HG02763 (cell line): Measurements from ENCODE around the gene MOV10L1.

Experiments
- ATAC-seq: cut with Tn5 transposase; IDR thresholded peaks from one replicate; pipeline ENCODE4 v1.9.1; 2021; ENCODE audit warnings: mild to moderate bottlenecking, moderate library complexity; ENCODE audit not compliant: unreplicated experiment

Gene MOV10L1

DNA sequence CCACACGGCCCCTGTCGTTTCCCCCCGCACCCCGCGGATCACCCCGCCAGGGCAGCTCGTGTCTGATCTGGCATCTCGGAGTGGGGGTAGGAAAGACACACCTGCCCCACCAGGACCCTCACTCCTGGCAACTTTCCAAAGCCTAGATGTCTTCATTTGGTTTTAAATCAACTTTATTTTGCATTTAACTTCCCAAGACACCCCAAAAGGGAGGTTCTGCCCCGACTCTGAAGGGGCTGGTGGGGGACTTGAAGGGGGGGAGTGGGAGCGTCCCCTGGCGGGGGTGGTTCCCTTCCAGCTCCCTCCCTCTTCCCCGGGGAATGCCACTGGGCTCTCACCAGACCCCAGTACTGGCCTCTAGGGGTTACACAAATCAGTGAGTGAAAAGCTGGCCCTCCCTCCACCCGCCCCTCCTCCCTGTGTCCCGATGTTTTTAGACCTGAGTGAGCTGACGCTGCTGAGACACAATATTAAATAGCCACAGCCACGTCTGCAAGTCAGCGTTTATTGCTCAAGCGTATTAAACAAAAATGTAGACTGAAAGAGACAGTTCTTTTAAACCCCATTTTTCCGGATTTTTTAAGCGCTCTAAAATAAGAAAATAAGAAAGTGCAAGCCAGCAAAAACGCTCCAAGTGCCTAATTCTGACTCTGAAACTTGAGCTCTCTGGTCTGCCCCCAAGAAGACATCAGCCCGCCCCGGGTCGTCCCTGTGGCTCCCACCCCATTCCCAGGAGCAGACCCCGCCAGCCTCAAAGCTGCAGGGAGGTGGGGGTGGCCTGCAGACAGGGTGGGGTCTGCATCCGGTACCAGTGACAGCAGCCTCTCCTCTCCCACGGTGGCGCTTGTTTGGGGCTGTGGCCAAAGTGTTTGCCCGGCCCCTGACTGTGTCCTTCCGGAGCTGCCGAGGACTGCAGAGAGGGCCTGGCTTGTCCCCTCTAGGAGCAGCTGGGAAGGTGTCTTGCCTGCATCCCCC is 30.6 kb upstream of the MOV10L1 start:
- no peak for ATAC-seq

GRCh38 chr22:50059881-50060262 is 29.9 kb upstream of the MOV10L1 start:
- no peak for ATAC-seq

DNA sequence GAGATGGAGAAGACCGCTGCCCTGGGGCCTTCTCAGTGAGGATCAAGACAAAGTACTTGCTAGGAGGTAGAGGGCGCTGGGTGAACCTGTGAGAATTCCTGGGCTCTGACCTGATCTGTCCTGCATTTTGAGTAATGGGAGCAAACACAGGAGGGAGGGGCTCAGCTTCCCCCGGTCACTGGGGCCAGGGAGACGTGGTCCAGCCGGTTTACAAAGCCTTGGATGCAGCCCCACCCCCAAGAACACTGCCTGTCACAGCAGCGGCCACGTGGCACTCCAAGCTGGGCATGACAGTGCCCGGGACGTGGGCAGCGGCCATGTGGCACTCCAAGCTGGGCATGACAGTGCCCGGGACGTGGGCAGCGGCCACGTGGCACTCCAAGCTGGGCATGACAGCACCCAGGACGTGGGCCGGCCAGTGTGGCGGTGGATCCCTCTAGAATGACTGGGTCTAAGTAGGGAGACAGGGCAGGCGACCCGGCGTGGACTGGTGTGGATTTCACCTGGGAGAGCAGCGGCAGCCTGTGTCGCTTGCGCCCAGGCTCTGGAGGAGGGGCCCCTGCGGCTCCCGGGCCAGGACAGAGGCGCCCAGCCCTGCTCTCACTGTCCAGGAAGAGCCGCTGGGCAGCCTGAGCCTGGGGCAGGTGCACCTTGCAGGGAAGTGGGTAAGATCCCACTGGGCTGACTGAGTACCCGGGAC is 29.2 kb upstream of the MOV10L1 start:
- ATAC-seq: no peak

- ATAC-seq: no peak
Observed at GRCh38 chr22:50061141-50061823, 28.5 kb upstream of the MOV10L1 start.

DNA sequence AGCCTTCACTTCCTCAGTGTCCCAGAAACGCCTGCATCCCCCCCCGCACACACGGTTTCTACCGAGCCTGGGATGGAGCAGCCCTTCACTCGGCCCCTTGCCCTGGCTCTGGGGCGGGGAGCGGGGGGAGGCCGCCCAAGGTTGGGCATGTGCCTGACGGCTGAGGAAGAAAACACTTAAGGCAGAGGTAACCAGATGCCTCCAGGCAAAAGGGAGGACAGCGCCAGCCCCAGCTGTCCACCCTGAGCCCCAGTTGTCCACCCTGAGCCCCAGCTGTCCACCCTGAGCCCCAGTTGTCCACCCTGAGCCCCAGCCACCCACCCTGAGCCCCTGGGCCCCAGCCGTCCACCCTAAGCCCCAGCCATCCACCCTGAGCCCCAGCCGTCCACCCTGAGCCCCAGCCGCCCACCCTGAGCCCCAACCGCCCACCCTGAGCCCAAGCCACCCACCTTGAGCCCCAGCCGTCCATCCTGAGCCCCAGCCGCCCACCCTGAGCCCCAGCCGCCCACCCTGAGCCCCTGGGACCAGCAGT is 27.9 kb upstream of the MOV10L1 start:
- no peak for ATAC-seq

- no peak for ATAC-seq
Observed at GRCh38 chr22:50062509-50063135, 27.2 kb upstream of the MOV10L1 start.

GRCh38 chr22:50063589-50064393 is 26.0 kb upstream of the MOV10L1 start:
- no peak for ATAC-seq

DNA sequence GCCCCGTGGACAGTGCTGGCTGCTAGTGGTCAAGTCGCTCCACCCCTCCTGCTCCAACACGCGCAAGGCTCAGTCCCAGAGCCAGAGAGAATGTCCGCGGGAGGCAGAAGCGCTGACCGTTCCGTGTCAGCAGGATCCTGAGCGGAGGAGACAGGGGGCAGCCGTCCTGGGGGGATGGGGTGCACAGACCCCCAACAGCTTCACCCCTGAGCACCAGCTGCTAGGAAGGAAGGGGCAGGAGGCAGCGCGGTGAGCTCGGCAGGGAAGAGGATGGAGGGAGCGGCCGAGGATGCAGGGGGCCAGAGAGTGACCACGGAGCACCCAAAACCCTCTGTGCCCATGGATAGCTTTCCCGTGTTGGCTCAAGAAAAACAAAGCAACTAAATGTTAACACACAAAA is 25.4 kb upstream of the MOV10L1 start:
- ATAC-seq: no peak

GRCh38 chr22:50067244-50067643 is 22.6 kb upstream of the MOV10L1 start:
- ATAC-seq: no peak

DNA sequence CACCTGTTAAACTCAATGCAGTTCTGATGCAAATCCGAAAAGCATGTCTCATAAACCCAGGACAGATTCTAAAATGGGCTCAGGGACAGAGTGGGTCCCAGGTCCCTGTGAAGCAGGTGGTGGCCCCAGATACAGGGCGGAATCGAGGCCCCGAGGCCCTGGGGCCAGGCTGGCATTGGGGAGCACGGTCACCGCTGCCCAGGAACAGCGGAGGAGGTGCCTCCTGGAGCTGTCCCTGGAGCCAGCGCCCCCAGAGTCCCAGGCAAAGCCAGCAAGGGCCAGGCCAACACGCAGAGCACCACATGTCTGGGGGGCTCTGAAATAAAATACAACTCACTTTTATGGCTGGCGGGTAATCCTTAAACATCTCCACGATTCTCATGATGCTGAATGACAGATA is 21.7 kb upstream of the MOV10L1 start:
- no peak for ATAC-seq

DNA sequence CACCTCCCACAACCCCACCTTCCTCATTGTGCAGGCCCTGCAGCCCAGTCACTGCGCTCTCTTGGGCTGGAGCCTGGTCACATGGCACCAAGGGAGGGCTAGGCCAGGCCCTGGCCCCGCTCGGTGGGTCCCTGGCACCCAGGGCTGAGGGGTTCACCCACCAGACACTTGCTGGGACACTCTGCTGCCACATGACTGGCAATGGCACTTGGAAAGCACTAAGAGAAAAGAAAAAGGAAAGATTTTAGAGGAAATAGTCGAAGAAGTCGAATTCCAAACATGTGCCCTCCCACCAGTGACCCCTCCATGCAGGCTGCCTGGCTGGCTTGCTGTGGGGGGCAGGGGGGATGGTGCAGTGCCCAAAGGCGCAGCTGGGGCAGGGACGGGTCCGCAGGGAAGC is 19.4 kb upstream of the MOV10L1 start:
- ATAC-seq: no peak

DNA sequence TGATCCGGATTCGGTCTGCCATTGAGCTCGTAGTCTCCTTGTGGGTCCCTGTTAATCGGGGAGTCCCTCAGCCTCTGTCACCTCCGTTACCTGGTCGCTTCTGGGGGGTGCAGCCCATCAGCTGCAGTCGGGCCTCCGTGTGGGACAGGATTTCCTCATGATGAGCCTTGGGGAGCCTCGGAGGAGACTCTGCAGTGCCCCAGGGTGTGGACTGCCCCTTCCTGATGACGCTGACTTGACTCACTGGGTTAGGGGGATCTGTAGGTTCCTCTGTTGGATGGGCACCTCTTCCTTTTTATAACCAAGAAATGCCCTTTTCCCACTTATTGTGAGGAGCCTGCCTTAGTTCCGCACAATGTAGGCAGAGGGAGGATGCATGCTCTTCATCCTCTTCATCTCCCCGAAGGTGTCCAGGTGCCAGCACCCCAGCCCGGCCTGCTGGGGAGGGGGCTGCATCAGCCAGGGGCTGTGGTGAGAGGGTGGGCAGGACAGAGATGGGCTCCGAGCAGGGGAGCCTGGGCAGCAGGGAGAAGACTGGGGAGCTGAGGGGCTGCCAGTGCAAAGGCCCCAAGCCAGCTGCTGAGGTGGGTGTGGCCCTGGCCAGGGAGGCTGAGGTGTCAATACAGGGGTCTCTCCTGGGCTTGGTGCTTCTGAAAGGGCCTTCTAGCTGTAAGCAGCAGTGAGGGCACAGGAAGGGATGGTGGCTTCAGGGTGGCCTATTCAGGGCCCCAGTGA is 18.2 kb upstream of the MOV10L1 start:
- ATAC-seq: no peak

DNA sequence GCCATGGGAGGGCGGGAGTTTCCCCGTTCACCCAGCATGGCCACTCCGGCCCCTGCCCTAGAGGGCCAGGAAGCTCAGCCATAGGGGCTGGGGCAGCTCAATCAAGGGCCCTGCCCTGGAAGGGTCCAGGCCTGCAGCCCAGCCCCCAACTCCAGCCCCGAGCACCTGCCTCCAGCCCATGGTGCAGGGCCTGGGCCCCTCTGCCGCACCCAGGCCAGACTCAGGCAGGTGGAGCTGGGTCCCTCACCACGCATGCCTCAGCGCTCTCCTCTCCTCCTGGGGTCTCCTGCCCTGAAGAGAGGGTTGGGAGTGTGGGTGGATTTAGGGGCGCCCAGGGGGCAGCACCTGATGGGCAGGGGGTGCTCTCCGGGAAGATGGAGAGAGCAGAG is 17.6 kb upstream of the MOV10L1 start:
- ATAC-seq: no peak

GRCh38 chr22:50072714-50073538 is 16.9 kb upstream of the MOV10L1 start:
- ATAC-seq: no peak

GRCh38 chr22:50074056-50074455 is 15.8 kb upstream of the MOV10L1 start:
- ATAC-seq: no peak

DNA sequence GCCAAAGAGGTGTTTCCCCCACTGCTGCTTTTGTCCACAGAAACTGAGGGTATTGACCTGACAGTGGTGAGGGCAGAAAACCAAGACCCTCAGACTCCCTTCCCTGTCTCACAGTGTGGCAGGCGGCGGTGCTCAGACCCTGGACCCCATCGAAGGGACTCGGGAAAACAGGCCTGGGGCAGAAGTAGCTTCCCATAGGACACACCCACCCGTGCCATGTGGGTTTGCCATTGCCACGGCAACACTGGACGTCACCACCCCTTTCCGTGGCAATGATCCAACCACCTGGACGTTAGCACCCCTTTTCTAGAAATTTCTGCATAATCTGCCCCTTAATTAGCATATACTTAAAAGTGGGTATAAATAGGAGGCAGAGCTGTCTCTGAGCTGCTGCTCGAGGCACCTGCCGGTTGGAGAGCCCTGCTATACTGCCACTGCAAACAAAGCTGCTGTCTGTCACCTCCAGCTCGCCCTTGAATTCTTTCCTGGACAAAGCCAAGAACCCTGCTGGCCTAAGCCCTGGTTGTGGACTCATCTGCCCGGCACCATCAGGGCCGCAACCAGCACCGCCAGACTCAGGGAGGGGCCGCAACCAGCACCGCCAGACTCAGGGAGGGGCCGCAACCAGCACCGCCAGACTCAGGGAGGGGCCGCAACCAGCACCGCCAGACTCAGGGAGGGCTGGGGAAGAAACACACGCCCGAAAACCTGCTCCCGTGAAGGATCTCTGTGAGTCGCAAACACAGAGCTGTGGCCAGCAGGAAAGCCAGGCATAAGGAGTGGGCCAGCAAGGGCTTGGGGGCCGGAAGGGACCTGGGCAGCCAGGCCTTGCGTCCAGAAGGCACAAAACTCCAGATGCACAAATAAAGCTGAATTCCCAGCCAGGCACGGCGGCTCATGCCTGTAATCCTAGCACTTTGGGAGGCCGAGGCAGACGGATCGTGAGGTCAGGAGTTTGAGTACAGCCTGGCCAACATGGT is 15.0 kb upstream of the MOV10L1 start:
- ATAC-seq: no peak
